ENCODE results near the gene VOPP1.

The VOPP1 gene

GRCh38 chr7:55556031-55556430 is 16.3 kb downstream of the VOPP1 start:
- CTCF ChIA-PET: interaction anchor here (0.6 kb wide), 1 partner anchor 267 kb away, joined by 3 read pairs; no protein-coding TSS in a partner anchor
- no peak for DNase-seq
- peaks cover 63% of the 10 kb centered on the region for H3K4me1 Mint-ChIP-seq
- no peaks in the 10 kb centered on the region for H3K27me3 Mint-ChIP-seq
- H3K9me3 Mint-ChIP-seq: no peaks in the 10 kb centered on the region
- peaks cover 24% of the 10 kb centered on the region for H3K36me3 Mint-ChIP-seq
- H3K4me3 Mint-ChIP-seq: no peak overlapping the region
- H3K27ac Mint-ChIP-seq: peak overlapping the region; percentile 24

DNA sequence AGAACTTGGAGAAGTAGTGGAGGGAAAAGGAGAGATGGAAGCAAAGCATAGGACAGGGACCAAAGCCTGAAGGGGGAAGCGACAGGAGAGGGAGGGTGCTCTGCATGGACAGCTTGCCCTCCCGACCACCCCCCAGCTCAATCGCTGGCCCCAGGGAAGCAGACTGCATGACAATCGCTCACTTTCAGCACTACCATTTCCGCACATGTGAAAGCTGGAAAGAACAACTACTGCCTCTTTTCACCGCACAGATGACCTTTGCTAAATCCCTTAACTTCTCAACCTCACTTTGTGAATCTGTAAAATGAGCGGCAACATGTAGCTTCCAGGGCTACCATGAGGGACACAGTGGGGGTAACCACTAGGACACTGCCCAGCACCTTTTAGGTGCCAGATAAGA is 17.1 kb downstream of the VOPP1 start:
- H3K9me3 Mint-ChIP-seq: no peaks in the 10 kb centered on the region
- H3K27ac Mint-ChIP-seq: no peak overlapping the region
- H3K4me3 Mint-ChIP-seq: no peak overlapping the region
- no peaks in the 10 kb centered on the region for H3K27me3 Mint-ChIP-seq
- CTCF ChIA-PET: no interaction called here
- peaks cover 58% of the 10 kb centered on the region for H3K4me1 Mint-ChIP-seq
- peaks cover 20% of the 10 kb centered on the region for H3K36me3 Mint-ChIP-seq
- DNase-seq: no peak

GRCh38 chr7:55554038-55554437 is 18.3 kb downstream of the VOPP1 start:
- no peaks in the 10 kb centered on the region for H3K9me3 Mint-ChIP-seq
- DNase-seq: no peak
- CTCF ChIA-PET: interaction anchor here (1.5 kb wide), 1 partner anchor 138 kb away, joined by 4 read pairs; no protein-coding TSS in a partner anchor
- peak overlapping the region; percentile 40 for H3K27ac Mint-ChIP-seq
- peaks cover 54% of the 10 kb centered on the region for H3K4me1 Mint-ChIP-seq
- H3K4me3 Mint-ChIP-seq: no peak overlapping the region
- no peaks in the 10 kb centered on the region for H3K27me3 Mint-ChIP-seq
- H3K36me3 Mint-ChIP-seq: peaks cover 20% of the 10 kb centered on the region

GRCh38 chr7:55553024-55553345 is 19.3 kb downstream of the VOPP1 start:
- Mint-ChIP-seq H3K4me1 (peaks cover 54% of the 10 kb centered on the region), H3K27ac (no peak overlapping the region), H3K4me3 (no peak overlapping the region), H3K36me3 (peaks cover 21% of the 10 kb centered on the region), H3K27me3 (no peaks in the 10 kb centered on the region), H3K9me3 (no peaks in the 10 kb centered on the region)
- CTCF ChIA-PET: interaction anchor here (1.3 to 2.0 kb wide), 3 partner anchors 12 to 137 kb away, joined by 4 to 9 read pairs (median 4); no protein-coding TSS in a partner anchor
- no peak for DNase-seq

- Mint-ChIP-seq H3K27ac (no peak overlapping the region), H3K36me3 (peaks cover 23% of the 10 kb centered on the region), H3K9me3 (no peaks in the 10 kb centered on the region), H3K4me3 (no peak overlapping the region), H3K4me1 (peaks cover 54% of the 10 kb centered on the region), H3K27me3 (no peaks in the 10 kb centered on the region)
- CTCF ChIA-PET: interaction anchor here (1.2 to 2.0 kb wide), 3 partner anchors 11 to 37 kb away, joined by 3 to 9 read pairs (median 4); no protein-coding TSS in a partner anchor
- no peak for DNase-seq
Measured at GRCh38 chr7:55552320-55553023, 19.8 kb downstream of the VOPP1 start.

DNA sequence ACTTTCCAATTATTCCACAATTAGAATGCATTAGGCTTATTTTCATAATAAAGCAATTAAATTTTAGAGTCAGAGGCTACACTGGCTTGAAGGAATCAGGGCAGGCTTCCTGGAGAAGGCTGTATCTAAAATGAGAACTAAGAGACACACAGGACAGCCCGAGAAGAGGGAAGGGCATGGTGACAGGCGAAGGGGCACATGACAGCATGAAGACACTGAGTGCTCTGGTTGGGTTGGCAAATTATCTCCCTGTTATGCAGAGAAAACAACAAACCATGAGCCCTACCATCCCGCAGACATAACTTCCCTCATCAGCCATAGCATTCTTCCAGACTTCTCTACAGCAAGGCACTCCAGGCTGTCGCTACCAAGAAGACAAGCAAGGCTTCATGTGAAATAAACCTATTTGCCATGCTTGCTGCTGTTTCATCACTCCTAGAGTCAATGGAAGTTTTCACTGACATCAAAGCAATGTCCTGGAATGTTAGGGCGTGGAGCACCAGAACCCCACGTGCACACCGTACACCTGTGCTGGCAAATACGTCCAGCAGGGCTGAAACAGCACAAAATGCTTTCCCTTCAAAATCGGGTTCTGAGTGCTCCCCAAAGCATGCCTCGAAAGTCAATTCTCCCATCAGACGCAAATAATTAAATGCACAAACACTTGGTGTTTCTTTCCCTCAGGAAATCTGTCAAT is 21.3 kb downstream of the VOPP1 start:
- Mint-ChIP-seq H3K36me3 (peaks cover 23% of the 10 kb centered on the region), H3K9me3 (no peaks in the 10 kb centered on the region), H3K27ac (no peak overlapping the region), H3K4me3 (no peak overlapping the region), H3K27me3 (no peaks in the 10 kb centered on the region), H3K4me1 (peaks cover 55% of the 10 kb centered on the region)
- no peak for DNase-seq
- CTCF ChIA-PET: no interaction called here

- Mint-ChIP-seq H3K27me3 (no peaks in the 10 kb centered on the region), H3K27ac (no peak overlapping the region), H3K4me3 (no peak overlapping the region), H3K36me3 (peaks cover 18% of the 10 kb centered on the region), H3K4me1 (peaks cover 53% of the 10 kb centered on the region), H3K9me3 (no peaks in the 10 kb centered on the region)
- CTCF ChIA-PET: interaction anchor here (3.3 kb wide), 1 partner anchor 44 kb away, joined by 8 read pairs; no protein-coding TSS in a partner anchor
- DNase-seq: no peak
Measured at GRCh38 chr7:55550010-55550663, 22.2 kb downstream of the VOPP1 start.

DNA sequence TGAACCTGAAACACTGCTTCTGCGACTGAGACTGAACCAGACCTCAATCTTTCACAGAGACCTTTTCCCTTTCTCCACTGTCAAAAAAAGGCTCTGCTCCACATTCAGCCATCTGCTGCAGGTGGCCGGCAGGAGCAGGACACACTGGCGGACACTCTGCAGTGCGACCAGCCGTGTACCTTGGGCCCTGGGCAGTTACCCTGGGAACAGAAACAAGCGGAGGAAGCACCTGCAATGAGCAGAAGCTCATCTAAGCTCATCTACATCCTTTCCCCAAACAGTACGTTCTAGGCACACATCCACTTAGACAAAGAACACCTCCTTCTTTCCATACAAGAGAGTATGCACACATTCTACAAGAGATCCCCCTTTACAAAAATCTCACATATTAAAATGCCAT is 22.8 kb downstream of the VOPP1 start:
- Mint-ChIP-seq H3K4me1 (peaks cover 46% of the 10 kb centered on the region), H3K9me3 (no peaks in the 10 kb centered on the region), H3K27ac (no peak overlapping the region), H3K4me3 (no peak overlapping the region), H3K36me3 (peaks cover 14% of the 10 kb centered on the region), H3K27me3 (no peaks in the 10 kb centered on the region)
- no peak for DNase-seq
- CTCF ChIA-PET: interaction anchor here (3.3 kb wide), 1 partner anchor 44 kb away, joined by 8 read pairs; no protein-coding TSS in a partner anchor

- Mint-ChIP-seq H3K36me3 (peaks cover 17% of the 10 kb centered on the region), H3K27me3 (no peaks in the 10 kb centered on the region), H3K27ac (no peak overlapping the region), H3K4me1 (peaks cover 40% of the 10 kb centered on the region), H3K4me3 (no peak overlapping the region), H3K9me3 (no peaks in the 10 kb centered on the region)
- CTCF ChIA-PET: interaction anchor here (3.3 kb wide), 1 partner anchor 45 kb away, joined by 8 read pairs; no protein-coding TSS in a partner anchor
- DNase-seq: no peak
Measured at GRCh38 chr7:55548295-55548731, 24.0 kb downstream of the VOPP1 start.

GRCh38 chr7:55546814-55547213 is 25.5 kb downstream of the VOPP1 start:
- peaks cover 18% of the 10 kb centered on the region for H3K36me3 Mint-ChIP-seq
- H3K9me3 Mint-ChIP-seq: no peaks in the 10 kb centered on the region
- H3K4me3 Mint-ChIP-seq: no peak overlapping the region
- CTCF ChIA-PET: interaction anchor here (0.9 to 1.4 kb wide), 2 partner anchors 12 to 14 kb away, joined by 3 read pairs; no protein-coding TSS in a partner anchor
- no peak overlapping the region for H3K27ac Mint-ChIP-seq
- no peak for DNase-seq
- peaks cover 35% of the 10 kb centered on the region for H3K4me1 Mint-ChIP-seq
- no peaks in the 10 kb centered on the region for H3K27me3 Mint-ChIP-seq

DNA sequence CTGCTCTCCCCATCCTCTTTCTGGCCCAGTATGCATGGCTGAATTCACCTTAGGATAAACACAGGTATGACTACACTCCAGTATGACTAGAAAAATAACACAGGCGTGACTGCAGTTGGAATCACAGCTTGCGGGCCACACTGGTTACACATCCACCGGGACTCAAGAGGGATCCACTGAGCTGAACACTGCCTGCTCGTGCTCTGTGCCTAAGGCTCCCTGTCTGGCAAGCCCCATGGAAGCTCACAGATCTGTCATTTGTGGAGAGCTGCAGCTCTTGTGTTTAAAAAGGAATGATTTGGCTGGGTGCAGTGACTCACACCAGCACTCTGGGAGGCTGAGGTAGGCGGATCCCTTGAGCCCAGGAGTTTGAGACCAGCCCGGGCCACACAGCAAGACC is 26.8 kb downstream of the VOPP1 start:
- Mint-ChIP-seq H3K36me3 (peaks cover 20% of the 10 kb centered on the region), H3K4me1 (peaks cover 31% of the 10 kb centered on the region), H3K4me3 (no peak overlapping the region), H3K27me3 (no peaks in the 10 kb centered on the region), H3K9me3 (no peaks in the 10 kb centered on the region), H3K27ac (no peak overlapping the region)
- CTCF ChIA-PET: interaction anchor here (1.0 kb wide), 1 partner anchor 48 kb away, joined by 4 read pairs; no protein-coding TSS in a partner anchor
- no peak for DNase-seq

GRCh38 chr7:55540226-55540858 is 32.0 kb downstream of the VOPP1 start:
- H3K4me3 Mint-ChIP-seq: no peak overlapping the region
- peaks cover 51% of the 10 kb centered on the region for H3K4me1 Mint-ChIP-seq
- no peaks in the 10 kb centered on the region for H3K9me3 Mint-ChIP-seq
- H3K27me3 Mint-ChIP-seq: no peaks in the 10 kb centered on the region
- H3K27ac Mint-ChIP-seq: no peak overlapping the region
- DNase-seq: no peak
- CTCF ChIA-PET: interaction anchor here (2.6 kb wide), 1 partner anchor 12 kb away, joined by 9 read pairs; no protein-coding TSS in a partner anchor
- H3K36me3 Mint-ChIP-seq: peaks cover 28% of the 10 kb centered on the region

- H3K9me3 Mint-ChIP-seq: no peaks in the 10 kb centered on the region
- H3K4me3 Mint-ChIP-seq: no peak overlapping the region
Measured at GRCh38 chr7:55539380-55539779, 32.9 kb downstream of the VOPP1 start.

DNA sequence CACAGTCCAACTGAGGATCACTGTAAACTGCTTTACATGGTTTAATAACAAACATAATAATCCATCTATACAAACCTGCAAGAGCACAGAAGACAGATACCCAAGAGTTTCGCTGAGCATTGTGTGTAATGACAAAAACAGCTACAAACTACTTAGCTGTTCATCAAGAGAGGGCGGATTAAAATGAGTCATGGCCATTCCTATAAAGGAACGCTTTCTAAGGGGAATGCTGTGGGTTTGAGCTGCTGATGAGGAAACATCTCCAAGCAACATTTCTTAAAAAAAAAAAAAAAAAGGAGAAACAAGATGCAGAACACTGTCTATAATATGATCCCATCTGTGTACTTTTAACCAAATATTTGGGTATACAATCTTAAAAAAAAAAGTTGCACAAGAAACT is 33.8 kb downstream of the VOPP1 start:
- Mint-ChIP-seq H3K27ac (no peak overlapping the region), H3K27me3 (peaks cover under 1% of the 10 kb centered on the region), H3K36me3 (peaks cover 17% of the 10 kb centered on the region), H3K9me3 (no peaks in the 10 kb centered on the region), H3K4me3 (no peak overlapping the region), H3K4me1 (peaks cover 63% of the 10 kb centered on the region)
- DNase-seq: no peak
- CTCF ChIA-PET: interaction anchor here (1.2 to 1.3 kb wide), 2 partner anchors 14 to 20 kb away, joined by 3 read pairs; no protein-coding TSS in a partner anchor

More at GRCh38 chr7:55539380-55539779, 32.9 kb downstream of the VOPP1 start:
- Mint-ChIP-seq H3K4me1 (peaks cover 60% of the 10 kb centered on the region), H3K36me3 (peaks cover 25% of the 10 kb centered on the region), H3K27ac (no peak overlapping the region), H3K27me3 (no peaks in the 10 kb centered on the region)
- CTCF ChIA-PET: interaction anchor here (0.5 to 1.2 kb wide), 2 partner anchors 13 to 102 kb away, joined by 3 read pairs; no protein-coding TSS in a partner anchor
- no peak for DNase-seq

Data from activated naive CD4-positive, alpha-beta T cell treated with anti-CD3 and anti-CD28 coated beads, Interleukin-2, amount 10 ng/mL, durations not matched to agents 7 days and 5 days (primary cell).